ENCODE results near the gene CSF3. TPM values are rescaled to one million over a fixed set of nuclear protein-coding genes. Genes with fewer than 3 reads are reported as not detected.
A peak's percentile ranks its signal among the peaks of the same experiment; 100 is the strongest.

CSF3 gene
- total and polyA plus RNA-seq, 2 of the 13 experiments (the other 11 are each of a cell fraction or from before 2014, with no cell fraction given) = 0.09 TPM; not detected in 1

DNA sequence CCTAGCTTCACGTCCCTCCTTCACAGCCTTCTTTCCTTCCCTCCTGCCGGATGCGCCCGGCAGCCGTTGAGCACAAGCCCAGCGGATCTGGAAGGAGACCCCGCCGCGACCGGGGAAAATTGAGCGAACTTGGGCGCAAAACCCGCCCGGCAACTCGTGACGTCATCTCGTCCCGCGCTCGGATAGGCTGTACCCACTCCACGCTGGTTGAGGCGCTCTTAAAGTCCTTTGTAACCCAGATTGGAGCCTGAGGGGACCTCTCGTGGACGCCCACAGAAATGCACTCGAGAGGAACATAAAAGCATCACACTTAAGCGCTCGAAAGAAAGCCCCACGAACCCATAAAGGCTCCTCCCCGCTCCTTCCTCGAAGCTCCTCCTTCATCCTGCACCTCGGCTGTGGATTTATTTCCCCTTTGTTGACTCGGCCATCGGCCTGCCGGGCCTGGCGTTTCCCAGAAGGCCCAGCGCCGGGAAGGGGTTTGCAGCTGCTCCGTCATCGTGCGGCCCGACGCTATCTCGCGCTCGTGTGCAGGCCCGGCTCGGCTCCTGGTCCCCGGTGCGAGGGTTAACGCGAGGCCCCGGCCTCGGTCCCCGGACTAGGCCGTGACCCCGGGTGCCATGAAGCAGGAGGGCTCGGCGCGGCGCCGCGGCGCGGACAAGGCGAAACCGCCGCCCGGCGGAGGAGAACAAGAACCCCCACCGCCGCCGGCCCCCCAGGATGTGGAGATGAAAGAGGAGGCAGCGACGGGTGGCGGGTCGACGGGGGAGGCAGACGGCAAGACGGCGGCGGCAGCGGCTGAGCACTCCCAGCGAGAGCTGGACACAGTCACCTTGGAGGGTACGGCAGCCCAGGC lies 34.7 kb upstream of the CSF3 start, which contains the start of gene PSMD3 (continued):
- TF ChIP-seq CBX2 (IDR thresholded peaks at IDR 0.05; ENCODE audit: low read depth, low read length) (no peak), CBX2 (CRISPR knock-in tag; IDR thresholded peaks at IDR 0.05; ENCODE audit: low read depth) (0 out of 2 replicates have a peak, but pooled peaks have one; percentile 64), JUNB (CRISPR knock-in tag; IDR thresholded peaks at IDR 0.05; ENCODE audit: borderline replicate concordance) (peak; percentile 23; the same call in 1 of the 2 replicates), SRF (IDR thresholded peaks at IDR 0.05; ENCODE audit: low read depth, low read length) (peak; percentile 99), ZFP36L1 (CRISPR knock-in tag; IDR thresholded peaks at IDR 0.05) (0 out of 2 replicates have a peak, but pooled peaks have one; percentile 48), NFE2 (CRISPR knock-in tag; IDR thresholded peaks at IDR 0.05) (peak; percentile 76), SMAD1 (CRISPR knock-in tag; IDR thresholded peaks at IDR 0.05; ENCODE audit: borderline replicate concordance, low read depth) (peak; percentile 61; the same call in 1 of the 2 replicates), WIZ (CRISPR knock-in tag; IDR thresholded peaks at IDR 0.05) (peak; percentile 95; the same call in 1 of the 2 replicates), HNRNPK (IDR thresholded peaks at IDR 0.05; ENCODE audit: low read depth, low read length, poor library complexity, severe bottlenecking) (peak; percentile 78), MIXL1 (CRISPR knock-in tag; IDR thresholded peaks at IDR 0.05) (peak; percentile 96), PITX1 (CRISPR knock-in tag; IDR thresholded peaks at IDR 0.05) (peak; percentile 90), FIP1L1 (IDR thresholded peaks at IDR 0.05; ENCODE audit: borderline replicate concordance, insufficient read depth, low read depth, low read length) (peak; percentile 76; the same call in 1 of the 2 replicates), TBX2 (CRISPR knock-in tag; IDR thresholded peaks at IDR 0.05; ENCODE audit: borderline replicate concordance) (peak; percentile 83), ZNF564 (CRISPR knock-in tag; IDR thresholded peaks at IDR 0.05) (peak; percentile 87), NFRKB (IDR thresholded peaks at IDR 0.05) (no peak), ZFP62 (CRISPR knock-in tag; IDR thresholded peaks at IDR 0.05) (peak; percentile 67; the same call in 1 of the 2 replicates)
- TF ChIP-seq, protein P1, sequence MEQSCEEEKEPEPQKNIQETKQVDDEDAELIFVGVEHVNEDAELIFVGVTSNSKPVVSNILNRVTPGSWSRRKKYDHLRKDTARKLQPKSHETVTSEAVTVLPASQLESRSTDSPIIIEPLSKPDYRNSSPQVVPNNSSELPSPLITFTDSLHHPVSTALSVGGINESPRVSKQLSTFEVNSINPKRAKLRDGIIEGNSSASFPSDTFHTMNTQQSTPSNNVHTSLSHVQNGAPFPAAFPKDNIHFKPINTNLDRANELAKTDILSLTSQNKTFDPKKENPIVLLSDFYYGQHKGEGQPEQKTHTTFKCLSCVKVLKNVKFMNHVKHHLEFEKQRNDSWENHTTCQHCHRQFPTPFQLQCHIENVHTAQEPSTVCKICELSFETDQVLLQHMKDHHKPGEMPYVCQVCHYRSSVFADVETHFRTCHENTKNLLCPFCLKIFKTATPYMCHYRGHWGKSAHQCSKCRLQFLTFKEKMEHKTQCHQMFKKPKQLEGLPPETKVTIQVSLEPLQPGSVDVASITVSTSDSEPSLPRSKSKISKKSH (CRISPR knock-in tag; IDR thresholded peaks at IDR 0.05; ENCODE audit: borderline replicate concordance) = peak; percentile 93
- TF ChIP-seq, protein P2, sequence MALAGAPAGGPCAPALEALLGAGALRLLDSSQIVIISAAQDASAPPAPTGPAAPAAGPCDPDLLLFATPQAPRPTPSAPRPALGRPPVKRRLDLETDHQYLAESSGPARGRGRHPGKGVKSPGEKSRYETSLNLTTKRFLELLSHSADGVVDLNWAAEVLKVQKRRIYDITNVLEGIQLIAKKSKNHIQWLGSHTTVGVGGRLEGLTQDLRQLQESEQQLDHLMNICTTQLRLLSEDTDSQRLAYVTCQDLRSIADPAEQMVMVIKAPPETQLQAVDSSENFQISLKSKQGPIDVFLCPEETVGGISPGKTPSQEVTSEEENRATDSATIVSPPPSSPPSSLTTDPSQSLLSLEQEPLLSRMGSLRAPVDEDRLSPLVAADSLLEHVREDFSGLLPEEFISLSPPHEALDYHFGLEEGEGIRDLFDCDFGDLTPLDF (CRISPR knock-in tag; IDR thresholded peaks at IDR 0.05) = peak; percentile 65; the same call in 1 of the 2 replicates
- TF ChIP-seq, protein P3, sequence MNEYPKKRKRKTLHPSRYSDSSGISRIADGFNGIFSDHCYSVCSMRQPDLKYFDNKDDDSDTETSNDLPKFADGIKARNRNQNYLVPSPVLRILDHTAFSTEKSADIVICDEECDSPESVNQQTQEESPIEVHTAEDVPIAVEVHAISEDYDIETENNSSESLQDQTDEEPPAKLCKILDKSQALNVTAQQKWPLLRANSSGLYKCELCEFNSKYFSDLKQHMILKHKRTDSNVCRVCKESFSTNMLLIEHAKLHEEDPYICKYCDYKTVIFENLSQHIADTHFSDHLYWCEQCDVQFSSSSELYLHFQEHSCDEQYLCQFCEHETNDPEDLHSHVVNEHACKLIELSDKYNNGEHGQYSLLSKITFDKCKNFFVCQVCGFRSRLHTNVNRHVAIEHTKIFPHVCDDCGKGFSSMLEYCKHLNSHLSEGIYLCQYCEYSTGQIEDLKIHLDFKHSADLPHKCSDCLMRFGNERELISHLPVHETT (CRISPR knock-in tag; conservative IDR thresholded peaks at IDR 0.05) = peak; percentile 97
- TF ChIP-seq, protein P4, sequence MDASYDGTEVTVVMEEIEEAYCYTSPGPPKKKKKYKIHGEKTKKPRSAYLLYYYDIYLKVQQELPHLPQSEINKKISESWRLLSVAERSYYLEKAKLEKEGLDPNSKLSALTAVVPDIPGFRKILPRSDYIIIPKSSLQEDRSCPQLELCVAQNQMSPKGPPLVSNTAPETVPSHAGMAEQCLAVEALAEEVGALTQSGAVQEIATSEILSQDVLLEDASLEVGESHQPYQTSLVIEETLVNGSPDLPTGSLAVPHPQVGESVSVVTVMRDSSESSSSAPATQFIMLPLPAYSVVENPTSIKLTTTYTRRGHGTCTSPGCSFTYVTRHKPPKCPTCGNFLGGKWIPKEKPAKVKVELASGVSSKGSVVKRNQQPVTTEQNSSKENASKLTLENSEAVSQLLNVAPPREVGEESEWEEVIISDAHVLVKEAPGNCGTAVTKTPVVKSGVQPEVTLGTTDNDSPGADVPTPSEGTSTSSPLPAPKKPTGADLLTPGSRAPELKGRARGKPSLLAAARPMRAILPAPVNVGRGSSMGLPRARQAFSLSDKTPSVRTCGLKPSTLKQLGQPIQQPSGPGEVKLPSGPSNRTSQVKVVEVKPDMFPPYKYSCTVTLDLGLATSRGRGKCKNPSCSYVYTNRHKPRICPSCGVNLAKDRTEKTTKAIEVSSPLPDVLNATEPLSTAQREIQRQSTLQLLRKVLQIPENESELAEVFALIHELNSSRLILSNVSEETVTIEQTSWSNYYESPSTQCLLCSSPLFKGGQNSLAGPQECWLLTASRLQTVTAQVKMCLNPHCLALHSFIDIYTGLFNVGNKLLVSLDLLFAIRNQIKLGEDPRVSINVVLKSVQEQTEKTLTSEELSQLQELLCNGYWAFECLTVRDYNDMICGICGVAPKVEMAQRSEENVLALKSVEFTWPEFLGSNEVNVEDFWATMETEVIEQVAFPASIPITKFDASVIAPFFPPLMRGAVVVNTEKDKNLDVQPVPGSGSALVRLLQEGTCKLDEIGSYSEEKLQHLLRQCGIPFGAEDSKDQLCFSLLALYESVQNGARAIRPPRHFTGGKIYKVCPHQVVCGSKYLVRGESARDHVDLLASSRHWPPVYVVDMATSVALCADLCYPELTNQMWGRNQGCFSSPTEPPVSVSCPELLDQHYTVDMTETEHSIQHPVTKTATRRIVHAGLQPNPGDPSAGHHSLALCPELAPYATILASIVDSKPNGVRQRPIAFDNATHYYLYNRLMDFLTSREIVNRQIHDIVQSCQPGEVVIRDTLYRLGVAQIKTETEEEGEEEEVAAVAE (CRISPR knock-in tag; IDR thresholded peaks at IDR 0.05; ENCODE audit: borderline replicate concordance) = peak; percentile 97

All from HepG2 (cell line).